Measurements from ENCODE around the gene ALPP. TPM values are rescaled to one million over a fixed set of nuclear protein-coding genes. Genes with fewer than 3 reads are reported as not detected.
"Not testable (repeated sequence)": the region's sequence is repeated elsewhere in the genome, so short reads cannot be mapped to it uniquely, and the experiment has no call there.

Gene ALPP
- total RNA-seq, 1 donor from 2014 or later, result not detected

GRCh38 chr2:232389327-232389726 is 10.8 kb downstream of the ALPP start:
- TF ChIP-seq CTCF (conservative IDR thresholded peaks at IDR 0.05; ENCODE audit: low read depth, low read length), result no peak
- DNase-seq (ENCODE audit: low read depth), result no peak
- no peak overlapping the region for H3K4me3 ChIP-seq (ENCODE audit: low read depth, low read length)

- TF ChIP-seq CTCF (conservative IDR thresholded peaks at IDR 0.05; ENCODE audit: low read depth, low read length), result no peak
- DNase-seq (ENCODE audit: low read depth), result no peak
- no peak overlapping the region for H3K4me3 ChIP-seq (ENCODE audit: low read depth, low read length)
Measured at GRCh38 chr2:232390661-232391060, 12.1 kb downstream of the ALPP start.

GRCh38 chr2:232393556-232393955 is 15.0 kb downstream of the ALPP start:
- no peak for TF ChIP-seq CTCF (conservative IDR thresholded peaks at IDR 0.05; ENCODE audit: low read depth, low read length)
- no peak overlapping the region for H3K4me3 ChIP-seq (ENCODE audit: low read depth, low read length)
- no peak for DNase-seq (ENCODE audit: low read depth)

GRCh38 chr2:232394431-232394830 is 15.9 kb downstream of the ALPP start:
- DNase-seq (ENCODE audit: low read depth); H3K4me3 ChIP-seq (ENCODE audit: low read depth, low read length): not testable (repeated sequence)

GRCh38 chr2:232395586-232395985 is 17.0 kb downstream of the ALPP start:
- H3K4me3 ChIP-seq (ENCODE audit: low read depth, low read length), result no peak overlapping the region
- DNase-seq (ENCODE audit: low read depth), result no peak
- no peak for TF ChIP-seq CTCF (conservative IDR thresholded peaks at IDR 0.05; ENCODE audit: low read depth, low read length)

GRCh38 chr2:232396683-232397082 is 18.1 kb downstream of the ALPP start:
- no peak overlapping the region for H3K4me3 ChIP-seq (ENCODE audit: low read depth, low read length)

GRCh38 chr2:232398293-232399034 is 19.9 kb downstream of the ALPP start:
- no peak overlapping the region for H3K4me3 ChIP-seq (ENCODE audit: low read depth, low read length)
- TF ChIP-seq CTCF (conservative IDR thresholded peaks at IDR 0.05; ENCODE audit: low read depth, low read length), result no peak
- DNase-seq (ENCODE audit: low read depth), result no peak

More at GRCh38 chr2:232396683-232397082, 18.1 kb downstream of the ALPP start:
- no peak for DNase-seq (ENCODE audit: low read depth)
- TF ChIP-seq CTCF (conservative IDR thresholded peaks at IDR 0.05; ENCODE audit: low read depth, low read length), result no peak

Measured in epithelial cell of proximal tubule (primary cell).